Iris pigment epithelial cell (primary cell): ENCODE data around the gene TRIM27.
A peak's percentile ranks its signal among the peaks of the same experiment; 100 is the strongest.
"Not testable (repeated sequence)": the region's sequence is repeated elsewhere in the genome, so short reads cannot be mapped to it uniquely, and the experiment has no call there.

ENCODE experiments used
- DNase-seq: peaks from one replicate; pipeline ENCODE4 v3.0.0-alpha.2; 2011; ENCODE audit warnings: low read depth

Gene TRIM27

DNA sequence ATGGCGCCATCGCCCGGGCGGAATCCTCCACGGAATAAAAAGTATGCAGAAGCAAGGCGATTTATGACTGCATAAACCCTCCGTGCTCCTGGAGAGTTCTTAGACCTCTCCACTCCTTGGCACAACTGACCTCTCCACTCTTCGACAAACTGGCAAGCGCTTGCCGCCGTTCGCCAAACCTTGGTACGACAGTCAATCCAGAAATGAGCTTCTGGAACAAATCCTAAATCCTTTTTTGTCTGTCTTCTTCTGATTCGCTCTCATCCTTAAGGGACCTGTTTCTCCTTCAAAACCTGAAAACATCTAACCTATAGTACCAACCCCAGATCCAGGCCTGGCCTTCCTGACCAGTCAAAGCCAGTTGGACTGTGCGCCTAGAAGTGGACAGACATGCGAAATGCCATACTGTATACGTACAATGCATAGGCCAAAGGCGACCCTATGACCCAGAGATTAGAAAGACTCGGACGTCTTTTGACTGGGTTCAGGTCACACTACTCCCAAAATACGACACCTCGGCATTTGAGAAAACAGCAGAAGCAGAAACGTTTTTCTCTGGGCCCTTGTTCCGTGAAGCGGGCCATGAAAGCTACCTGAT is 59.4 kb downstream of the TRIM27 start:
- DNase-seq, result peak; percentile 69

DNA sequence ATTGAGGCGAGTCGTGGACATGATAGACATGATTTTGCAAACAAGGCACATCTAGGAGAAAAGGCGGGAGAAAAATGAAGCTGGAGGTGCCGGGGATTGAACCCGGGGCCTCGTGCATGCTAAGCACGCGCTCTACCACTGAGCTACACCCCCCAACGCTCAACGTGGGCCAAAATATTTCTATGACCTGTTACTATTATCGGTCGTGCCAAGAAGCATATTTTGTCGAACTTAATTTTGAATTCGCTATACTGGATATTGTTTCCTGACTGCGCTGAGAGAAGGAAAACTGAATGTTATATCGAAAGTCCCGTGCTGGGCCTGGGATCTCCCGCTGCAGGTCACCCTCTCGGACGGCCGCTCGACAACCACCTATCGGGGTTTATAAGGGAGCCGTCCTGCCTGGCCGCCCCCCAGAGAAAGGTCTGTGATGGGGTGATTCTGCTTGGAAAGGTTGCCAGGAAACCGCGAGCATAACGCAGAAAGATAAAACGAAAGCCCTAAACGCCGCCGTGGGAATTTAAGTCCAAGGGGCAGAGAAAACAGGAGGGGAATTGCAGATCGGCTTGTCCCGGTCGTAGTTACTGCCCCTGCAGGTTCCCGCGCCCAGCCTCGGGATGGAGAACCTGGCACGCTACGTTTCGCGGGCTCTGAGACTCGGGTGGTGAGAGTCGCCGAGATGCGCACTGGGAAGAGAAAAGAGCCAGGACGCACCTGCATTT is 60.0 kb downstream of the TRIM27 start:
- peak; percentile 78 for DNase-seq

DNA sequence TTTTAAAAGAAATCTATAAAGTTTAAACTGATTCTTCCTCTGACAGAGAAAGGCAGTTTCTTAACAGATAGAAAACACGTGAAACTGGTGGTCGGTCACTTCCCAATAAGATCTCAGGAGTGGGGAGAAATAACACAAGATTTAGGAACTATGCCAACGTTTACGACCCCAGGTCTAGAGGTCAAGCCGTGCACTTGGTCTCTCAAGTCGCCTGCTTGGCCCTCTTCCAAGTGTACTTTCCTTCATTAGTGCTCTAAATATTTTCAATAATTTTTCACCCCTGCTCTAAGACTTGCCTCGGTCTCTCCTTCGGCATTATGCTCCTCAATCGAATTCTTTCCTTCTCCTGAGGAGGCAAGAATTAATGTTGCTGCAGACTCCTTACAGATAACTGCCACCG is 61.7 kb downstream of the TRIM27 start:
- DNase-seq, result no peak

GRCh38 chr6:28861339-28861738 is 62.4 kb downstream of the TRIM27 start:
- DNase-seq, result no peak

GRCh38 chr6:28860581-28860980 is 63.2 kb downstream of the TRIM27 start:
- no peak for DNase-seq

DNA sequence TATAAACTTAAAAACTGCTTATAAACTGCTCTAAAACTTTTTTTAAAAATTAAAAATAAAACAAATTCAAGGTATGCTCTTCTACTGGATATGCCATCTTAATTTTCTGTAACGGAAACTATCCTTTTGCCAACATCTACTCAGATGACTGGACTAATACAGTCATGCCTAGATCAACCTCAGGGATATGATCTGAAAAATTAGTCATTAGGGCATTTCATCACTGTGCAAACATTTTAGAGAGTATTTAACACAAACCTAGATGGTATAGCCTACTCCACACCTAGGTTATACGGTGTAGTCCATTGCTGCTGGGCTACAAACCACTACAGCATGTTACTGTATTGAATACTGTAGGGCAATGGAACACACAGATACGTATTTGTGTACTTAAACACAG is 64.8 kb downstream of the TRIM27 start:
- DNase-seq, result no peak

GRCh38 chr6:28856620-28857005 is 67.2 kb downstream of the TRIM27 start:
- DNase-seq, result no peak

GRCh38 chr6:28854405-28854804 is 69.4 kb downstream of the TRIM27 start:
- DNase-seq, result not testable (repeated sequence)
